BLaER1 (cell line): Measurements from ENCODE around the gene FOXP1.
A peak's percentile ranks its signal among the peaks of the same experiment; 100 is the strongest.

Experiments used
- H3K27ac ChIP-seq: shearing (Covaris generic); formaldehyde crosslinking; 2 replicates; pipeline ENCODE4 v1.8.1; 2022
- H3K27me3 ChIP-seq: shearing (Covaris generic); formaldehyde crosslinking; 2 replicates; pipeline ENCODE4 v1.8.1; 2022
- H3K36me3 ChIP-seq: shearing (Covaris generic); formaldehyde crosslinking; 2 replicates; pipeline ENCODE4 v1.8.1; 2022
- H3K4me1 ChIP-seq: shearing (Covaris generic); formaldehyde crosslinking; 2 replicates; pipeline ENCODE4 v1.8.1; 2022
- H3K4me2 ChIP-seq: shearing (Covaris generic); formaldehyde crosslinking; 2 replicates; pipeline ENCODE4 v1.8.1; 2022
- H3K4me3 ChIP-seq: shearing (Covaris generic); formaldehyde crosslinking; 2 replicates; pipeline ENCODE4 v1.8.1; 2022
- H3K9ac ChIP-seq: shearing (Covaris generic); formaldehyde crosslinking; 2 replicates; pipeline ENCODE4 v1.8.1; 2022
- H3K9me3 ChIP-seq: shearing (Covaris generic); formaldehyde crosslinking; 2 replicates; pipeline ENCODE4 v1.8.1; 2022
- H4K20me1 ChIP-seq: shearing (Covaris generic); formaldehyde crosslinking; 2 replicates; pipeline ENCODE4 v1.8.1; 2022
- Cebpa-rat ChIP-seq: shearing (Covaris generic); IDR thresholded peaks from 2 replicates; pipeline ENCODE4 v1.8.1; 2022

Gene FOXP1

GRCh38 chr3:71323558-71323957, 260.0 kb downstream of the FOXP1 start:
- Histone ChIP-seq H3K9me3 (no peaks in the 10 kb centered on the region), H3K27me3 (no peaks in the 10 kb centered on the region), H3K27ac (no peak overlapping the region), H3K36me3 (0 out of 2 replicates have a peak, but pooled peaks cover 3% of the 10 kb centered on the region), H4K20me1 (no peaks in the 10 kb centered on the region), H3K4me3 (no peak overlapping the region), H3K9ac (no peak overlapping the region), H3K4me2 (no peak overlapping the region), H3K4me1 (no peaks in the 10 kb centered on the region)
- no peak for TF ChIP-seq Cebpa-rat

- Histone ChIP-seq H4K20me1 (no peaks in the 10 kb centered on the region), H3K27ac (no peak overlapping the region), H3K9ac (no peak overlapping the region), H3K4me1 (peaks cover 11% of the 10 kb centered on the region), H3K4me3 (no peak overlapping the region), H3K4me2 (no peak overlapping the region), H3K27me3 (no peaks in the 10 kb centered on the region), H3K9me3 (no peaks in the 10 kb centered on the region), H3K36me3 (0 out of 2 replicates have a peak, but pooled peaks cover 3% of the 10 kb centered on the region)
- no peak for TF ChIP-seq Cebpa-rat
Measured at GRCh38 chr3:71322154-71322553, 261.4 kb downstream of the FOXP1 start.

- H3K9ac ChIP-seq, result no peak overlapping the region
- H3K4me1 ChIP-seq, result peaks cover 11% of the 10 kb centered on the region
- no peak overlapping the region for H3K4me3 ChIP-seq
- no peaks in the 10 kb centered on the region for H3K27me3 ChIP-seq
- H3K9me3 ChIP-seq, result no peaks in the 10 kb centered on the region
- no peak overlapping the region for H3K4me2 ChIP-seq
- 0 out of 2 replicates have a peak, but pooled peaks cover 3% of the 10 kb centered on the region for H3K36me3 ChIP-seq
- no peaks in the 10 kb centered on the region for H4K20me1 ChIP-seq
- no peak for TF ChIP-seq Cebpa-rat
- H3K27ac ChIP-seq, result no peak overlapping the region
Measured at GRCh38 chr3:71319771-71320170, 263.8 kb downstream of the FOXP1 start.

- no peak overlapping the region for H3K4me3 ChIP-seq
- peak overlapping the region; percentile 34; the same call in 1 of the 2 replicates for H3K4me2 ChIP-seq
- no peak overlapping the region for H3K9ac ChIP-seq
- 0 out of 2 replicates have a peak, but pooled peaks cover 3% of the 10 kb centered on the region for H3K36me3 ChIP-seq
- H4K20me1 ChIP-seq, result no peaks in the 10 kb centered on the region
- no peaks in the 10 kb centered on the region for H3K27me3 ChIP-seq
- peaks cover 11% of the 10 kb centered on the region for H3K4me1 ChIP-seq
- no peak for TF ChIP-seq Cebpa-rat
- no peak overlapping the region for H3K27ac ChIP-seq
- no peaks in the 10 kb centered on the region for H3K9me3 ChIP-seq
Measured at GRCh38 chr3:71318458-71318827, 265.1 kb downstream of the FOXP1 start.

GRCh38 chr3:71317749-71318457, 265.6 kb downstream of the FOXP1 start:
- Histone ChIP-seq H4K20me1 (no peaks in the 10 kb centered on the region), H3K4me2 (peak overlapping the region; percentile 34; the same call in 1 of the 2 replicates), H3K4me1 (peaks cover 11% of the 10 kb centered on the region), H3K27me3 (no peaks in the 10 kb centered on the region), H3K27ac (no peak overlapping the region), H3K36me3 (0 out of 2 replicates have a peak, but pooled peaks cover 3% of the 10 kb centered on the region), H3K9ac (no peak overlapping the region), H3K9me3 (no peaks in the 10 kb centered on the region), H3K4me3 (no peak overlapping the region)
- no peak for TF ChIP-seq Cebpa-rat

- Histone ChIP-seq H3K27ac (no peak overlapping the region), H3K27me3 (no peaks in the 10 kb centered on the region)
Measured at GRCh38 chr3:71317140-71317539, 266.4 kb downstream of the FOXP1 start.

GRCh38 chr3:71316066-71316777, 267.3 kb downstream of the FOXP1 start:
- Histone ChIP-seq H3K4me1 (peaks cover 11% of the 10 kb centered on the region), H3K36me3 (no peaks in the 10 kb centered on the region), H3K9ac (no peak overlapping the region), H3K27ac (no peak overlapping the region), H3K9me3 (no peaks in the 10 kb centered on the region), H4K20me1 (no peaks in the 10 kb centered on the region), H3K4me3 (no peak overlapping the region), H3K27me3 (no peaks in the 10 kb centered on the region), H3K4me2 (no peak overlapping the region)
- no peak for TF ChIP-seq Cebpa-rat

More at GRCh38 chr3:71317140-71317539, 266.4 kb downstream of the FOXP1 start:
- H3K4me3 ChIP-seq, result no peak overlapping the region
- H3K36me3 ChIP-seq, result no peaks in the 10 kb centered on the region
- H3K9ac ChIP-seq, result no peak overlapping the region
- no peak overlapping the region for H3K4me2 ChIP-seq
- no peaks in the 10 kb centered on the region for H3K9me3 ChIP-seq
- peaks cover 11% of the 10 kb centered on the region for H3K4me1 ChIP-seq
- TF ChIP-seq Cebpa-rat, result no peak
- no peaks in the 10 kb centered on the region for H4K20me1 ChIP-seq

- Histone ChIP-seq H3K4me3 (no peak overlapping the region), H3K9me3 (no peaks in the 10 kb centered on the region), H3K36me3 (no peaks in the 10 kb centered on the region), H3K4me2 (no peak overlapping the region), H3K4me1 (peaks cover 11% of the 10 kb centered on the region), H3K27ac (no peak overlapping the region), H3K27me3 (no peaks in the 10 kb centered on the region), H4K20me1 (no peaks in the 10 kb centered on the region), H3K9ac (no peak overlapping the region)
- no peak for TF ChIP-seq Cebpa-rat
Measured at GRCh38 chr3:71315431-71315830, 268.1 kb downstream of the FOXP1 start.

GRCh38 chr3:71313844-71314243, 269.7 kb downstream of the FOXP1 start:
- H3K9me3 ChIP-seq, result no peaks in the 10 kb centered on the region
- no peak overlapping the region for H3K4me3 ChIP-seq
- no peaks in the 10 kb centered on the region for H3K27me3 ChIP-seq
- H3K27ac ChIP-seq, result no peak overlapping the region
- H3K4me2 ChIP-seq, result no peak overlapping the region
- H4K20me1 ChIP-seq, result no peaks in the 10 kb centered on the region
- TF ChIP-seq Cebpa-rat, result no peak
- H3K36me3 ChIP-seq, result no peaks in the 10 kb centered on the region
- no peak overlapping the region for H3K9ac ChIP-seq
- H3K4me1 ChIP-seq, result peaks cover 11% of the 10 kb centered on the region

GRCh38 chr3:71312461-71312860, 271.1 kb downstream of the FOXP1 start:
- Histone ChIP-seq H3K4me3 (no peak overlapping the region), H3K36me3 (no peaks in the 10 kb centered on the region), H3K4me2 (no peak overlapping the region), H4K20me1 (peaks cover 5% of the 10 kb centered on the region; the same call in 1 of the 2 replicates), H3K27ac (no peak overlapping the region), H3K4me1 (peaks cover 2% of the 10 kb centered on the region), H3K27me3 (no peaks in the 10 kb centered on the region; the same call in 1 of the 2 replicates), H3K9me3 (no peaks in the 10 kb centered on the region), H3K9ac (no peak overlapping the region)
- TF ChIP-seq Cebpa-rat, result no peak
